Measurements from ENCODE around the gene PCDHB1.
A peak's percentile ranks its signal among the peaks of the same experiment; 100 is the strongest.

The PCDHB1 gene, protein sequence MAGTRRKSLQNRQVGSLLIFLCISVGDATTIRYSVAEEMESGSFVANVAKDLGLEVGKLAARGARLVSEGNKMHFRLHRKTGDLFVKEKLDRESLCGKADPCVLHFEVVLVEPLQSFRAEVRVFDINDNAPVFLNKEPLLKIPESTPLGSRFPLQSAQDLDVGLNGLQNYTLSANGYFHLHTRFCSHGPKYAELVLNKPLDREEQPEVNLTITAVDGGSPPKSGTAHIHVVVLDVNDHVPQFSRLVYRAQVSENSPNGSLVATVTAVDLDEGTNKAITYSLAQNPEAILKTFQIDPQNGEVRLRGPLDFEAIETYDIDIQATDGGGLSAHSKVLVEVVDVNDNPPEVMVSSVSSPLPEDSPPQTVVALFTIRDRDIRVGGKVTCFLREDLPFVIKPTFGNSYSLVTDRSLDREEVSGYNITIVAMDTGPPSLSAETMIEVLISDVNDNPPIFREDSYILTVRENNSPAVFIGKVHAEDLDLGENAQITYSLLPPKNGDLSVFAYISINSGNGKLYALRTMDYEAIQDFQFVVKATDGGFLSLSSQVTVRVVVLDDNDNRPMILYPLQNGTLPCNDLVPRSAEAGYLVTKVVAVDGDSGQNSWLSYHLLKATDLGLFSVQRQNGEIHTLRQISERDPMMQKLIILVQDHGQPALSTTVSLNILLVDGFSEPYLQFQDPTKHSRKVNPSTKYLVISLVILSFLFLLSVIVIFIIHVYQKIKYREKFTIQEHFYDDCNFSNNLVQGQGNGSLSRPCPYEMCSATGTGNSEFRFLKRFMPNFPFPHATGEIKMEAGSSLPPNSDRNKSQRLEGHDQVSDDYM

DNA sequence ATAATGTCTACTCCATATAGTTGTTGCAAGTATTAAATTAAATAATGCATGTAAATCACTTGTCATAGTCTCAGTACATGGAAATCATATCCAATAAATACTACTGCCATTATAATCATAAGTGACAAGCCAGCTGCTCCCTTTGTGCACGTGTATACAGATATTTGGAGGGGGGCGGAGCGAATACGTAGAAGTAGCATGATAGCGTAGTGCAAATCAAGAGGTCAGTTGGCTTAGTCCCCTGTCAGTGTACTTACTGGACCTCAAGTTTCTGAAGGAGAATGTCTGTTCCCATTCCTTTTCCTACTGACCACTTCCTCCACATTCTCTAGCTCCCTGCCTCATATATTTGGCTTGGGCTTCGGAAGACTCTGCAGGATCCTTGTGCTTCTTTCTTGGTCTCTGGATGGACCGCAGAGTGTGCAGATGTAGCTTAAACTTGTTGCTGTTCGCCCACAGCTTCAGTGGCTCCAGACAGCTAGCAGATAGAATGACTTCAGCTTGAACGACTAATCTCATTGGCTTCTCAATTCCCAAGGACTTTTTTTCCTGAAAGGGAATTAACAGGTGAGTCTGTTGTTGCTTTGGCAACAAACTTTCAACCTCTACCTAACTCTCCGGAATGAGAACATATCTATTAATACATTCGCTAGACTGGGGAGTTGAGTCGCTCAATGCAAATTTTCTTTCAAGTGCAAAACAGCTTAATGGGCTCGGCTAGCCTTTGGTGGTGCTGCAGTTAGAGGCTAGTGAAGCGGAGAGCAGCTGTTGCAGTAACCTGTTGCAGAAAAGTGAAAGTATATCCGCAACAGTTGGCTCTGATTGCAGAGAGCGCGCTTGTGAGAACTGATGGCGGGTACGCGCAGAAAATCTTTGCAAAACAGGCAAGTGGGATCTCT, at the start of gene PCDHB1:
Gene PCDHB1, plus strand, starts transcription at position 753 of the 899 bp plus-strand sequence. Its CDS starts 97 bp downstream, at position 850.
- DNase-seq, result peak; percentile 36

DNA sequence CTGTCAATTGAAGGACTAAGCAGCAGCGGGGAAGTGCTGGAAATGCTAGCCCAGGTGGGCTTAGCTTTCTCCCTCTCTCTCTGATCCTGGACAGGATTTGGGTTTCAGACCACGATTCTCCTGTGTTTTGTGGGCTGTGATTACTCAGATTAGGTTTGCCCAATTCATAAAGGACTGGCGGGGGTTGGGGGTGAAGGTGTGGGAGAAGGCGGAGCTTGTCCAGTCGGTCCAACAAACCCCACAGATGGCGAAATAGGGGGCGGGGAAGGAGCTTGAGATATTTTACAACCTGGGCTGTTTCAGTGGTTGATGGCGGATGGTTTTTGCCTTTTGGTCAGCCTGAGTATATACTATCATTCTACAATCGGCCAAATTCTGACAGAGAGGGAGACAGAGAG, 49.7 kb upstream of the PCDHB1 start:
- DNase-seq, result peak; percentile 30

DNA sequence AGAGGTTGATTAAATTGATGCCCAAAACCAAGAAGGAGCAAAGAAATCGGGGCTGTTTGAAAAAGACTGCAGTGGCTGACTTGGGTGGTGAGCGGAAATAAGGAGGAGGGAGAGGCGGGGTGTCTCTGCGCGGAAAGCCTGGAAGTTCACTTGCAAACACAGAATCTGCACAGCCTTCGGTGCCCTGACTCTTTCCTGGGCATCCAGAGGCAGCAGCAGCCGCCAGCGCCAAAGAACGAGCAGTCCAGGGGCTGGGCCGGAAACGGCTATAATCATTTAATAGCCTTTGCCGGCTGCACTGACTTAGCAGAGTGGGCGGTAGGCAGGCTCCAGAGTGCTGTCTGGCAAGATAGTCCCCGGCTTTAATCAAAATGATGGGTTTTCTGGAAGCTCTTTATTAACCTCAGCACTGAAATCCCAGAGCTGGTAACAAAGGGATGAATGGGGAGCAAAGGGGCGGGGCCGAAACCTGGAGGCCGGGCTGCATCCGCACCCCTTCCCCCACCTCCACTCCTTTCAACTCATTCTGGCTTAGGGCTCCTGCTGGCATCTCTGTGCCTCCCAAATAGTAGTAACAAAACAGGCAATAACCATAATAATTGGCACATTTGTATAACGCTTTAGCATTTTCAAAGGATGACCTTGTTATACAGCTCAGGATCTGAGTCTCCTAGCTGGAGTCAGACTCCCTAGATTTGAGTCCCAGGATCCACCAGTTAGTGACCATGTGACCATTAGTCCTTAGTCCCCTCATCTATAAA, 49.1 kb upstream of the PCDHB1 start:
- DNase-seq, result peak; percentile 44

DNA sequence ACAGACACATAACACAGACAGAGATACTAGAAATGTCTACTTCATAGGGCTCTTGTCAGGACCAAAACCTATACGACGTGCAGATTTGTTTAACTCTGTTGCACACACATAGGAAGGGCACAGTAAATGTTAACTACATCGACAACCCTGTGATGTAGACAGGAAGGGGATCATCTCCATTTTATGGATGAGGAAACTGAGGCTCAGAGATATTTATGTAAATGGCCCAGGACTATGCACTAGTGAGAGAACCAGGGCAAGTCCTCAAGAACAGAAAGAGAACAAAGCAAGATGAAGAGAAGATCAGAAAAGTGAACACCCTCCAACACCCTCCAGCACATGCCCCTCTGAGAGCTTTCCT, 48.6 kb upstream of the PCDHB1 start:
- no peak for DNase-seq

DNA sequence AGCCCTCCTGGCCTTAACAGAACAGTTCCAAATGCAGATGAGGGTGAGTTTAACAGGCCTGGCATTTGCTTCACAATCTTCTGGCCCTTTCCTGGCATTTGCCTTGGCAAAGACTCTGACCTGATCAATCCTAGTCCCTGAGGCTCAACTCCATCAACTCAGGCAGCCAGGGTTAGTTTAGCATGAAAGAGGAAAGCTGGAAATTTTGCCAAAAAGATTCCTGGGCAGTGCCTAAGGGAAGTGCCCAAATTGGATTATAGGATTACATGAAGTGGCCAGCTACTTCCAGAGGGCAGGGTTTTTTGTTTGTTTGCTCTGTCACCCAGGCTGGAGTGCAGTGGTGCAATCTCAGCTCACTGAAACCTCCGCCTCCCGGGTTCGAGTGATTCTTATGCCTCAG, 48.1 kb upstream of the PCDHB1 start:
- DNase-seq, result no peak

DNA sequence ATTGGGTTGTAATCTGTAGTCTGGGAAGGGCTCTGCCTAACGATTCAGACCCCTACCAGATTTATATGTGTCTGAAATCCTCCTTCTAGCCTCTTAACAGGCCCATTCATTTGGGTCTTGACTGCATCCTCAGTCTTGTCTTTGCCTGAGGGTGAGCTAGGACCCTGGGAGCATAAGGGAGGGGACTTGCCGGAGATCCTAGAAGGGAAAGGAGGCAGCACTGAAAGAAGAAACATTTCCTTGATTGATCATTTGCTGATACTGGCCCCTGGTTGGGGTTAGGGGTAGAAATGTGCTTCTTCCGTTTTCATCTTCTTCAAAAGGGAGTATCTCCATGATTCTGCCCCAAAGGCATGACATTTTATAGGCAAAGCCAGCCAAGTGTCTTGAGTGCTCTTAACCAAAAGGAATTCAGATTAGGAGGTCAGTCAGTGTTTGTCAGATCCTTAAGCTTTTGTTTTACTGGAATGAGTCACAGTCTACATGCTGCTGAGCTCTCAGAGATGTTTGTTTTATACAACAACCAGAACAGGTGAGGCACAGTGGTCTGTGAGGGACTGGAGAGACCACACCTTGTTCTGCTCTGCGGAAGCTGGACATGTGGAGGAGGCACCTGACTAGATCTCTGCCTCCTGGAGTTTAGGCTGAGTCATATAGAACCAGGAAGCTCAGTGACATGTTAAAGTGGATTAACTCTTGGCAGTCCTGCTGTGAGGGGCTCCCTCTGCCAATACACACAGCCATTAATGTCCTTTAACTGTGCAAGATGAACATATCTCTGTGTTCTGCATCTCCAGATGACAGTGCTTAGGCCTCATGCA, 47.2 kb upstream of the PCDHB1 start:
- peak; percentile 23 for DNase-seq

DNA sequence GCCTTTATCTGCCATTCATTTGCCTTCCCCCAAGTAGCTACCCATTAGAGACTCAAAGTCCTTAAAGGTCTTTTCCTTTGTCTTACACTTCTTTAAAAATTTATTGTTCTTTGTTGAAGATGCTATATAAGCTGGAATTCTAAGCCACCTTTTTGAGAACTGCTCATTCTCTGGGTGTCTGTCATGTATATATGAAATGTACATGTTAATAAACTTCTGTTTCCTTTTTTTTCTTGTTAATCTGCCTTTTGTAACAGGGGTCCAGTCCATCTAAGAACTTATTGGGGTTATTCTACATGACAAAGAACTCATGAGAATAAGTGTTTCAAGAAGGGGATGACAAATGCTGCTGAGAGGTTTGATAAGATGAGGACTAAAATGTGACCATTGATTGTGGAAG, 43.4 kb upstream of the PCDHB1 start:
- DNase-seq, result no peak

DNA sequence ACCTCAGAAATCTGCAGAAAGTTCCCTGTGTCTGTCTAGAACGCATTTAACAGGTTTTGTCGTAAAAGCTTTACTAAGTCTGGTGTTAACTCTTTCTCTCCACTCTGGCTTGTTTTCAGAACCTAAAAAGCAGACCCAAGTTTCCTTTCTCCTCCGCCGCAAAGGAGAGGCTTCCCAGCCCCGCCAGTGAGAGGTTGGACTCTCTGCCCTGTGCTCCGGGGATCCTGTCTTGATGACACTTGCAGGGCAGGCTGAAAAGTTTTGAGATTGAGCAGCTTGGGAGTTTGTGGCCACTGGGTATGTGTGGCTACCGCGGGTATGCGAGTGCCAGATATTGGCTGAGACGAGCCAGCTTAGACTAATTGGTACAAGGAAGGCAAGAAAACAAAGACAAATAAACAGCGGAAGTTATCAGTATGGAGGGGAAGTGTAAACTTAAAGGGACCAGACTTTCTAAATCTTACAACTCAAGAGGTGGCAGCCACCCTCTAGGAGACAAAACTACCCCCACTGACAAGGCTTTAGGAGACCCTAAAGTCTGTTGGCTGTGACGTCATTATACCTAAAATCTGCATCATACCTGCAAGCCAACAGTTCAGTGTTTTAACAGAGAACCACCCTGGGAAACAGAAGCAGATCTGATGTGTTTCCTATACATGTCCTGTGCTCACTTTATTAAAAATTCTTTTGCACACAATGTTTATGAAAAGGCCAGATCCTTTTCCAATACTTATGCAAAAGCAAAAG, 41.0 kb upstream of the PCDHB1 start:
- DNase-seq, result no peak

DNA sequence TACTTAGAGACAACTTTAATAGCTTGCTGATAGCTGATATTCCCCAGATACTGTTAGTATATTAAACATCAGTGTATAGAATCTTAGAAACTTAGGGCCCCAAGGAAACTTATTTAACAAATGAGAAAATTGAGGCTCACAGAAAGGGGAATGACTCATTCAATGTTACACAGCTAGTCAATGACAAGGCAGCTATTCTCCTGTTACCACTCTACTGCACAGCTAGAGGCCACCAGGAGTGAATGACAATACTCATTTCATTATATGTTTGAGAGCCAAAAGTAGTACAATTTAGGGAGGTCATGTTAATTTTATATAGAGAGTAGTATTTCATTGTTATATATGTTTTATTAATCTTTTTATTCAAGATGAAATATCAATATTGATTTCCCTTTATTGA, 33.2 kb upstream of the PCDHB1 start:
- DNase-seq, result no peak

DNA sequence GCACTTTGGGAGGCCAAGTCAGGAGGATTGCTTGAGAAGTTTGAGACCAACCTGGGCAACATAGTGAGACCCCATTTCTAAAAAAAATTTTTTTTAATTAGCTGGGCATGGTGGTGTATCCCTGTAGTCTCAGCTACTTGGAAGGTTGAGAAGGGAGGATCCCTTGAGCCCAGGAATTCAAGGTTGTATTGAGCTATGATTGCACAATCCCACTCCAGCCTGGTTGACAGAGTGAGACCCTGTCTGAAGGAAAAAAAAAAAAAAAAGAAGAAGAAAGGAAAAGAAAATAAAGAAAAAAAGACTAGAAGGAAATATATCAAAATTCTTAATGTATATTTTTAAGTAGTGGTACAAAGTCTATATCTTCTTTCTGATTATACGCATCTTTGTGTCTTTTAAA, 28.8 kb upstream of the PCDHB1 start:
- no peak for DNase-seq

DNA sequence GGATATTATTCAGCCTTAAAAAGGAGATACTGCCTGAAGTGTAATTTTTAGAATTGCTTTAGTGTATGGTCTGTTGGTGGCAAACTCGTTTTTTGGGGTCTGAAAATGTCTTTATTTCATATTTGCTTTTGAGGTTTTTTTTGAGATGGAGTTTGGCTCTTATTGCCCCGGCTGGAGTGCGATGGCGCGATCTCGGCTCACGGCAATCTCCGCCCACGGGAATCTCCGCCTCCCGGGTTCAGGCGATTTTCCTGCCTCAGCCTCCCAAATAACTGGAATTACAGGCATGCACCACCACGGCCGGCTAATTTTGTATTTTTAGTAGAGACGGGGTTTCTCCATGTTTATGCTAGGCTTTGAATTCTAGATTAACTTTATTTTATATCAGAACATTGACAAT, 20.2 kb upstream of the PCDHB1 start:
- no peak for DNase-seq

DNA sequence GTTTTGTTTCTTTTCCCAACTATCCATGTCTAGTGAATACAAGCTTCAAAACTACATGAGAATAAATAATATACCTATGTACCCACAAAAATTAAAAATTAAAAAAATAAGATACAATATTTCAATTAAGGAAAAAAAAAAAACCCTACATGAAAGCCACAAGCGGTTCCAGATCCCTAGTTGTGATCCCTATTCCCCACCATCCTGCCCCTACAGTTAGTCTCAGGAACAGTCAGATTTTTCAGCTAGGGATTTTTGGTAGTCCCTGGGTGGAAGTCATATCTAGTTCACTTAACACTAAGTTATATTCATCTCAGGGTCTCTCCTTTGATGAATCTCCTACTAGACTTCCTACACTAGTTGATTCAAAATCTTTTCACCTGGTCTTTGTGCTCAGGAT, 18.5 kb upstream of the PCDHB1 start:
- no peak for DNase-seq

DNA sequence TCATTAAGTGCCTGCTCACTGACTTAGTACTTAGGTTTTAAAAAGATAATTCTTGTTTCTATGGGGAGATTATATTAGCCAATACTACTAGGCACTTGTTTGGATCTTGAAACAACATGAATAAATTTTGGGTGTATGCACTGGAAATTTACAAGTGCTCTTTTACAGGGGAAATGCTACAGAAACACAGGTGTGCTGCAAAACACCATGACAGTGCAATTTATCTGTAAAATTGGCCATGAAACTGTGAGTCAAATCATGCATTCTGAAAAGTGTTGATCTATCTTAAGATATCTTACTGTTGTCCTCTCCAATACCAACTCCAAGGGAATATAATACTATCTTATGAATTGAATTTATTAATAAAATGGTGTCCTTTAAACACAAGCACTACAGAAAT, 12.1 kb upstream of the PCDHB1 start:
- DNase-seq, result no peak

DNA sequence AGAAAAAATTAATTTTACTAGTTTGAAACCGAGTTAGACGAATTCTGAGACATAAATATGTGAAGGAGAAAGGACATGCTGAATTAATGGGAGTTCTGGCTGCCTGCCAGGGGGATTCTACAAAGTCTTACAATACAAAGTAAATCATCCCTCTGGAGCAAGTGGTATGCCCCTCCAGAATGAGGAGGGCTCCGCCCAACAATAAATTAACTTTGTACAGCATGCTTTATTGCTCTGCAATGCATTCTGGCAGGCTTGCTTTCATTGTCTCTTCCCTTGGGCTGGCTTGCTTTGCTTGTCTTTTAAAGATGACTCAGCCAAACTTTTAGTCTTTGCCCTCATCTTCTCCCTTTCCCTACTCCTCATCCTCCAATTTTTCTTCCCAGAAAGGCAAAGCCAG, 11.7 kb upstream of the PCDHB1 start:
- DNase-seq, result peak; percentile 27

DNA sequence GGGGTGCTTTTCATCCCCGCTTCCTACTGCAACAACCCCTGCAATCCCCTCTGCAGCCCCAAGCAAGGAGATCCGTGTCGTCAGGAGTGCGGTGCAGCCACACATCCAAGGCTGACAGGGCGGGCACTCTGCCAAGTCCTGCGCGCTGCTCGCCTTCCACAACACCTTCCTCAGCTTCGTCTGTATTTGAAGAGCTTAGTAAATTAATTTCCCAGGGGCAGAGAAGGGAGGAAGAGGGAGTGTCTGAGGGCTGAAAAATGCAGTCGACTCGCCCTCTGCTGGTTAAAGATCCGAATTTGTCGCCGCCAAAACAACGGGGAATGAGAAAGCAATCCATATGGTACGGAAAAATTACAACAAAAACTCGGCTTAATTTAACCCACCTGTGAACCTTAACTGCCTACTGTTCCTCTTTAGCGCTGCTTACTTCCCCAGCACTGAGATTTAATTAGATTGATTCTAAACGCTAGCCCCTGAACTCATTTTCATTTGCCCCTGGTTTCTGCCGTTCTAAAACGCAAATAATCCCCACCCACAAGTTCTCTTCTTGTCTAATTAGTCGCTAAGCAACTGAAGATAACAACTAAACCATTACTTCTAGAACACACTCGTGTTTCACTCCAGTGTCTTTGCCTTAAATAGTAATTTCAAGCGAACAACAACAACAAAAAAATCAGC, 10.9 kb upstream of the PCDHB1 start:
- peak; percentile 83 for DNase-seq

DNA sequence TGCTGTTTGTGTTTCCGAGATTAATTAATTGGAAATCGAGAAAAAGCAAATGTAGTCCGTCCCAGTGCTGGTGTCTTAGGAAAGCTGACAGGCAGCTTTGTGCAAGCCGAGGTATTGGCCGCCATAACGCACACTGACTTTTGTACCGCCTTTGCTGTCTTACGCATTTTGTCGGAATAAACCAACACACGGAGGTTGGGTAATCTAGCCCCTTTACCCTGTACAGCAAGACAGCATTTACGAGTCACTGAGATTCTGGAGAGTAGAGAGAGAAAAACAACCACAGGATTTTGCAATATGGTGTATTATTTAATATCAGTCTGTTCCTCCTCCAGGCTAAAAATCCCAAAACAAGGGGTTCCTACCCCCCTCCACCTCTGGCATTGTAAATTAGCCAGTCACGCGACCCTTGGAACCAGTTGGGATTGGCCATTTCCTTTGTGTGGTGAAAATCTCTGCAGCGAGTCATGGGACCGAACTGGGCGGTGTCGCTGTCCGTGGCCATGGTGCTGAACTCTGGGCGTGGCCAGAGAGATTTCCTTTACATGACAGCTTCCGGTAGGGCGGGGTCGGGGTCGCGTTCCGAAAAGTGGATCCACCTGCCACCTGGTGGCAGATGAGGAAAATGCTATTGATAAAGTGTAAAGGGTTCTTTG, 10.3 kb upstream of the PCDHB1 start:
- DNase-seq, result peak; percentile 96

DNA sequence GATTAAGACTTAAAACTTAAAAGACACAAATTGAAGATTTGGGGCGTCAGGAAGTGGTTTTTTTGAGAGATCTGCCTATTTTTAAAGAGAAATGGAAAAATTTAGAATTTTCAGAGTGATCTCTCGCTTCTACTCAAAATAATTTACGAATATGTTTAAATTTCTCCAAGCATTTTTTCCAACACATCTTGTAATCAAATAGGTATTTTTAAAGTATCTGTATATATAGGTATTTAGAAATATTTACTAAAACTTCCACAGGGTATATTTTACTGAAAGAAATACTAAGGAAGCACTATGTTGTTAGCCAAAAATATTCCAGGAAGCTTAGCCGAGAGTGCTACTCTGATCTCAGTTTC, 9.8 kb upstream of the PCDHB1 start:
- DNase-seq, result no peak

DNA sequence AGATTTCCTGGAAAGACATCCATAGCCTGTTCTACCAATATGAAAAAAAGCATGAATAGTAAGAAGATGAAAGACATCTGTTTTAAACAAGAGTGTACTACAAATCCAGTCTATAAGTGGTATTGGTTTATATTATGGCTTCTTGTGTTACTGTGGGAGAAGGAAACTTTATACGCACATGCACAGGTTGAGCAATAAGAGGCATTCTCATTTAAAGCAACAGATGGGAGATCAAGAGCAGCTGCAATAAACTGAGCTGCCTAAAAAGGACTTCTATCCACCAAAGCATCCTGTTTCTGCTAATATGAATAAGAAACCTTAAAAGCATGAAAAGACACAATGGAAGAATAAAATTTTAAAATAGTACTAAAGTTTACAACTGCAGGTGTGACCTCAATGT, 8.6 kb upstream of the PCDHB1 start:
- no peak for DNase-seq

DNA sequence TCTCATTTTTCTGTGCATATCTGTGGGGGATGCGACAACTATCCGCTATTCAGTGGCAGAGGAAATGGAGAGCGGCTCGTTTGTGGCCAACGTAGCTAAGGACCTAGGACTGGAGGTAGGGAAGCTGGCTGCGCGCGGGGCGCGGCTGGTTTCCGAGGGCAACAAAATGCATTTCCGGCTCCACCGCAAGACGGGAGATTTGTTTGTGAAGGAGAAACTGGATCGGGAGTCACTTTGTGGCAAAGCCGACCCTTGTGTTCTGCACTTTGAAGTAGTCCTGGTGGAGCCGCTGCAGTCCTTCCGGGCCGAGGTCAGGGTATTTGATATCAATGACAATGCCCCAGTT, 320 bp downstream of the PCDHB1 start:
- no peak for DNase-seq

DNA sequence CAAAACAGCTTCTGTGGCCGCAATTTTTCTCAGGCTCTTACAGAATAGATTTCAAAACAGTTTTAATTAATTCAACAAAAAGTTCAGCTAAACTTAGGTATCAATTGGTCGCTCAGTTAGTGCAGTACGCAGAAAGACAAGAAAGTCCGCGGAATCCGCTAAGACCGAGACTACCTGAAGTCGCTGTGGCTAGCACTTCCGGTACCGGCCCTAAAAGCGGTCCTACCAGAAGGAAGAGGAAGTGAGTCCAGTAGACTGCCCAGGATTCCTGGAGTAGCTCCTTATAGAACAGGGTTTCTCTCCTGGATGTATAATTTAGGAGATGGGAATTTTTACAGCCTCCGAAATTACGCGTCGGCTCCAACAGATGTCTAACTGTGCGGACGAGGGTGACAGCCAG, 26.7 kb downstream of the PCDHB1 start:
- DNase-seq, result no peak
